ENCODE data around the gene SOX11.

The SOX11 gene

DNA sequence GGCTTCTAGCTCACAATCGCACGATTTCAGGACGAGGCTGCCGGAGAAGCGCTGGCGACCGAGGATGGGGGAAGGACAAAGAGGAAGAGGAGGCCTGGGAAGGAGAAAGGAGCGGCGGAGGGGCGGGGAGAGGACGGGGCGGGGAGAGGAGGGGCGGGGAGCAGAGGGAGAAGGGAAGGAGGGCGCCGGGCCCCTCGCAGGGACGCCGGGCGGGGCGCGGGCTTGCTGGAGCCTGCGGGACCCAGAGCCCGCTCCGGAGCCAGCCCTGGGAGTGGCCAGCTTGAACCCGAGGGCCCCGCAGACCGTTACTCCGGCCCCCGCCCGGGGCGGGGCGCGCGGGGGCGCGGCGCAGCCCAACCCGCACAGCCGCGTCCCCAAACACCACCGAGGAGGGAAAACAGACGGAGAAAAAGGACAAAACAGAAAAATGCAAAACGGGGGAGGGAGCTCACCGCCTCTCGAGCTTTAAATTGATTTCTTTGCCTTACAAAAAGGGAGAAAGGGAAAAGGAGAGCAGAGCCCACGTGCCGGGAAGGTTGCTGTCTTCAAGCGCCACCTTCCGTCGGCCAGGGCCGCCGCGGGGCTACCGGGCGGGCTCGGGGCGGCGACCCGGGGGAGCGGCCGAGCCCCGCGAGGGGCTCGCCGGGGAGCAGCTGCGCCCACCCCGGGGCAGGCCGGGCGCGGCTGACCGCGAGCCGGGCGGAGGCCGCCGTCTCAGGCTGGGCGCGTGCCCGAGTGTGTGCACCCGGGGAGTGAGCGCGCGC lies 781 bp upstream of the SOX11 start:
- in situ Hi-C loops (cut with MboI; ENCODE audit: low pct_unique_long_range_greater_than_20kb, low sequenced_read_pairs, unreplicated experiment): no loop called here
- DNase-seq (ENCODE audit: low spot score): no peak
- TF ChIP-seq, protein P1, sequence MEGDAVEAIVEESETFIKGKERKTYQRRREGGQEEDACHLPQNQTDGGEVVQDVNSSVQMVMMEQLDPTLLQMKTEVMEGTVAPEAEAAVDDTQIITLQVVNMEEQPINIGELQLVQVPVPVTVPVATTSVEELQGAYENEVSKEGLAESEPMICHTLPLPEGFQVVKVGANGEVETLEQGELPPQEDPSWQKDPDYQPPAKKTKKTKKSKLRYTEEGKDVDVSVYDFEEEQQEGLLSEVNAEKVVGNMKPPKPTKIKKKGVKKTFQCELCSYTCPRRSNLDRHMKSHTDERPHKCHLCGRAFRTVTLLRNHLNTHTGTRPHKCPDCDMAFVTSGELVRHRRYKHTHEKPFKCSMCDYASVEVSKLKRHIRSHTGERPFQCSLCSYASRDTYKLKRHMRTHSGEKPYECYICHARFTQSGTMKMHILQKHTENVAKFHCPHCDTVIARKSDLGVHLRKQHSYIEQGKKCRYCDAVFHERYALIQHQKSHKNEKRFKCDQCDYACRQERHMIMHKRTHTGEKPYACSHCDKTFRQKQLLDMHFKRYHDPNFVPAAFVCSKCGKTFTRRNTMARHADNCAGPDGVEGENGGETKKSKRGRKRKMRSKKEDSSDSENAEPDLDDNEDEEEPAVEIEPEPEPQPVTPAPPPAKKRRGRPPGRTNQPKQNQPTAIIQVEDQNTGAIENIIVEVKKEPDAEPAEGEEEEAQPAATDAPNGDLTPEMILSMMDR (IDR thresholded peaks at IDR 0.05; ENCODE audit: extremely low read depth, insufficient read depth, missing control alignments): no peak

DNA sequence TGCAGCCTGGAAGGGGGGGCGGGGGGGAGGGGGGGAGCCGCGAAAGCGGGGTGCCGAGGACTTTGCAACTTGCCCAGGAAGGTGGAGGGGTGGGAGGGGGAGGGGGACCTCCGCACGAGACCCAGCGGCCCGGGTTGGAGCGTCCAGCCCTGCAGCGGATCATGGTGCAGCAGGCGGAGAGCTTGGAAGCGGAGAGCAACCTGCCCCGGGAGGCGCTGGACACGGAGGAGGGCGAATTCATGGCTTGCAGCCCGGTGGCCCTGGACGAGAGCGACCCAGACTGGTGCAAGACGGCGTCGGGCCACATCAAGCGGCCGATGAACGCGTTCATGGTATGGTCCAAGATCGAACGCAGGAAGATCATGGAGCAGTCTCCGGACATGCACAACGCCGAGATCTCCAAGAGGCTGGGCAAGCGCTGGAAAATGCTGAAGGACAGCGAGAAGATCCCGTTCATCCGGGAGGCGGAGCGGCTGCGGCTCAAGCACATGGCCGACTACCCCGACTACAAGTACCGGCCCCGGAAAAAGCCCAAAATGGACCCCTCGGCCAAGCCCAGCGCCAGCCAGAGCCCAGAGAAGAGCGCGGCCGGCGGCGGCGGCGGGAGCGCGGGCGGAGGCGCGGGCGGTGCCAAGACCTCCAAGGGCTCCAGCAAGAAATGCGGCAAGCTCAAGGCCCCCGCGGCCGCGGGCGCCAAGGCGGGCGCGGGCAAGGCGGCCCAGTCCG lies 540 bp downstream of the SOX11 start:
- DNase-seq (ENCODE audit: low spot score): no peak
- in situ Hi-C loops (cut with MboI; ENCODE audit: low pct_unique_long_range_greater_than_20kb, low sequenced_read_pairs, unreplicated experiment): no loop called here
- TF ChIP-seq, protein P1 (IDR thresholded peaks at IDR 0.05; ENCODE audit: extremely low read depth, insufficient read depth, missing control alignments): no peak

DNA sequence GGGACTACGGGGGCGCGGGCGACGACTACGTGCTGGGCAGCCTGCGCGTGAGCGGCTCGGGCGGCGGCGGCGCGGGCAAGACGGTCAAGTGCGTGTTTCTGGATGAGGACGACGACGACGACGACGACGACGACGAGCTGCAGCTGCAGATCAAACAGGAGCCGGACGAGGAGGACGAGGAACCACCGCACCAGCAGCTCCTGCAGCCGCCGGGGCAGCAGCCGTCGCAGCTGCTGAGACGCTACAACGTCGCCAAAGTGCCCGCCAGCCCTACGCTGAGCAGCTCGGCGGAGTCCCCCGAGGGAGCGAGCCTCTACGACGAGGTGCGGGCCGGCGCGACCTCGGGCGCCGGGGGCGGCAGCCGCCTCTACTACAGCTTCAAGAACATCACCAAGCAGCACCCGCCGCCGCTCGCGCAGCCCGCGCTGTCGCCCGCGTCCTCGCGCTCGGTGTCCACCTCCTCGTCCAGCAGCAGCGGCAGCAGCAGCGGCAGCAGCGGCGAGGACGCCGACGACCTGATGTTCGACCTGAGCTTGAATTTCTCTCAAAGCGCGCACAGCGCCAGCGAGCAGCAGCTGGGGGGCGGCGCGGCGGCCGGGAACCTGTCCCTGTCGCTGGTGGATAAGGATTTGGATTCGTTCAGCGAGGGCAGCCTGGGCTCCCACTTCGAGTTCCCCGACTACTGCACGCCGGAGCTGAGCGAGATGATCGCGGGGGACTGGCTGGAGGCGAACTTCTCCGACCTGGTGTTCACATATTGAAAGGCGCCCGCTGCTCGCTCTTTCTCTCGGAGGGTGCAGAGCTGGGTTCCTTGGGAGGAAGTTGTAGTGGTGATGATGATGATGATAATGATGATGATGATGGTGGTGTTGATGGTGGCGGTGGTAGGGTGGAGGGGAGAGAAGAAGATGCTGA lies 1.4 kb downstream of the SOX11 start:
- no peak for DNase-seq (ENCODE audit: low spot score)
- in situ Hi-C loops (cut with MboI; ENCODE audit: low pct_unique_long_range_greater_than_20kb, low sequenced_read_pairs, unreplicated experiment): no loop called here
- TF ChIP-seq, protein P1 (IDR thresholded peaks at IDR 0.05; ENCODE audit: extremely low read depth, insufficient read depth, missing control alignments): no peak

DNA sequence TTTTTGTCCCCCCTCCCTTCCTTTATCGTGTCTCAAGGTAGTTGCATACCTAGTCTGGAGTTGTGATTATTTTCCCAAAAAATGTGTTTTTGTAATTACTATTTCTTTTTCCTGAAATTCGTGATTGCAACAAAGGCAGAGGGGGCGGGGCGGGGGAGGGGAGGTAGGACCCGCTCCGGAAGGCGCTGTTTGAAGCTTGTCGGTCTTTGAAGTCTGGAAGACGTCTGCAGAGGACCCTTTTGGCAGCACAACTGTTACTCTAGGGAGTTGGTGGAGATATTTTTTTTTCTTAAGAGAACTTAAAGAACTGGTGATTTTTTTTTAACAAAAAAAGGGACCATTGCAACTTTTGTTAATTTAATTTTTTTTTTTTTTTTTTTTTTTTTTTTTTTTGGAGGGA lies 2.1 kb downstream of the SOX11 start:
- DNase-seq (ENCODE audit: low spot score): no peak

DNA sequence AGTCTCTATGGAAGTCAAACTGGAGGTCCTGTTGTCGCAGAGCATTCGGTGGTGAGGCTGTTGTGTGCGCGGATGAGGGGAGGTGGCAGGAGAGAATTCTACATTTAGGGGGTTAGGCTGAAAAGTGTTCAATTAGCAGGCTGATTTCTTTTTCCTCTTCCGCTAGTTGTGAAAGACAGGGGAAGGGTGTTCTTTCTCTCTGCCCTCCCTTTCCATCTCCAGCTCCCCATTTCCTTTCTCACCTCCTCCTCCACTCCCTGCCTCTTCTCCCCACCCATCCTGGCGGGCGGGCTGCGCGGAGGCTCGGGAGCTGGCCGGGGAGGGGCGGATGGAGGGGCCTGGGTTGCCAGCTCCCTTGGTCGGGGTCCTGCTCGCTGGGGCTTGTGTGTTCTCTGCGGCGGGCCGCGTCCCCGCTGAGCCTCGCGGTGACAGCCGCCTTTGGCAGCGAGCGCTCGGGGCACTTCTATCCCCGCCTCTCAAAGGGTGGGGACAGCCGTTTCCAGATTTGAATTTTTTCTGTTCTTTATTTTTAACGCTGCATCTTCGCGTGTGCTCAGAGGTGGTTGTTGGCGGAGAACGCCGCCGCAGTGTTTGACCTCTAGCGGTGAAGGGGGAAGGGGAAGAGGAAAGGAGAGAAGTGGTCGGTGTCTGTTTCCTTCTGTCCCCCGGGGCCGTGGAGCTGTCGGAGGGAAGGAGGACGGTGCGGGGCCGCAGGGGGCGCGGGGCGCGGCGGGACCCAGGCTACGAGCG lies 3.6 kb downstream of the SOX11 start:
- in situ Hi-C loops (cut with MboI; ENCODE audit: low pct_unique_long_range_greater_than_20kb, low sequenced_read_pairs, unreplicated experiment): no loop called here
- TF ChIP-seq, protein P1 (IDR thresholded peaks at IDR 0.05; ENCODE audit: extremely low read depth, insufficient read depth, missing control alignments): no peak
- no peak for DNase-seq (ENCODE audit: low spot score)

More for the DNA sequence above, 2.1 kb downstream of the SOX11 start:
- in situ Hi-C loops (cut with MboI; ENCODE audit: low pct_unique_long_range_greater_than_20kb, low sequenced_read_pairs, unreplicated experiment): no loop called here
- TF ChIP-seq, protein P1 (IDR thresholded peaks at IDR 0.05; ENCODE audit: extremely low read depth, insufficient read depth, missing control alignments): no peak
